NK-92 (cell line): ENCODE measurements around the gene ELK4.

ENCODE experiments used
- DNase-seq: peaks from one replicate; lab custom pipeline; 2025; ENCODE audit not compliant: unreplicated experiment; lab: John Stamatoyannopoulos, UW

Gene ELK4

DNA sequence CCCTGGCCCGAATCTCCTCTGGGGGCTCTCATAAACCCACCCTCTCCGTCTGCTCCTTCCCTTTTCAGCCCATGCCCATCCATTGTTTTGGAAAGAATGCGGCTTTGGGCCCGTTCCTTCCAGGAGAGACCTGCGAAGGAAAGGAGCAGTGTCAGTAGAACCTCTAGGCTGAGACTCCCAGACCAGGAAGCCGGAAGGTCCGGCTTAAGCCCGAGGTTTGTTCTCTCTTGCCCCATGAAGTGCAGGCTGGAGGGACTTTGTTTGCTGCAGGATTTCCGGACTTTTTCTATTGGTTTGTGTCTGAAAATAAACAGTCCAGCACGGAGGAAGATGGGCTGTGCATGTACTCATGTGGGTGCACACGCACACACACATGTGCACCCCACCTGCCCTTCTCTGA, 49.8 kb downstream of the ELK4 start:
- DNase-seq: no peak

DNA sequence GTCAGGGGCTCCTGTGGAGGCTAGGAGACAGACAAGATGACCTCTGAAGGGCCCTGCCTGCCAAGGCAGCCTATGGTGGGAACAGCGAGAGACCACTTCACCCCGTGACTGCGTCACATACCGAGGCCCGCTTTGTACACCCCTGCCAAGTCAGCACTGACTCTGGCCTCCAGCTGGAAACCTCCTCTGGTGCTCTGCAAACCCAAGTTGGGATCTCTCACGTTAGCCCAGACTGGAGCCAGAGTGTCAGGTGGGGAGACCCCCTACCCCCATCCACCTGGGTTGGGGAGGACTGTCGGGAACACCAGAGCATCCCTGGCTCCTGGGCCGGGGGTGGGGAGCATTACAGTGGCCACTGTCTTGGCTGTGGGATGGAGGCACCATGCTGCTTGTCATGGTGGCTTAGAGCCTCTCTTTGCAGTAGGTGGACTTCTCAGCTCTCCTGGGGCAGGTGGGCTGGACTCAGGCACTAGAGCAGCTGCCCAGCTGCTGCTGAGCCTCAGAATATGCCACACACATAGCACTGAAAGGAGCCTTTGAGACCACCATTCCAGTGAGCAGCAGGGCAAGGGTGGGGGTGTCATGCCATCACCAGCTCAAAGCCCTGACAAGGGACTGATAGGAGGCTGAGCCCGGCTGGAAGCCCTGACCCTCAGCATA, 50.4 kb downstream of the ELK4 start:
- no peak for DNase-seq

DNA sequence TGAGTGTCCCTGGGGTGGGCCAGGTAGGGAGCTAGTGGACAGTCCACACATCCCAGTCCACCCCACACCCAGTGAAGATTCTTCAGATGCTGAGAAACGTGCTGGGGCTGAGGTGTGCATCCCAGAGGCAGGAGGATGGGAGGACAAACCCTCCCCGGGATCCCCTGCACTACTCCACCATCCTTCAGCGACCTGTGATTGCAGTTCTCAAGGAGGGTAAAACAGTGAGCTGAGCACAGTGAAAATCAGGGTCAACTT, 51.0 kb downstream of the ELK4 start:
- DNase-seq: no peak

DNA sequence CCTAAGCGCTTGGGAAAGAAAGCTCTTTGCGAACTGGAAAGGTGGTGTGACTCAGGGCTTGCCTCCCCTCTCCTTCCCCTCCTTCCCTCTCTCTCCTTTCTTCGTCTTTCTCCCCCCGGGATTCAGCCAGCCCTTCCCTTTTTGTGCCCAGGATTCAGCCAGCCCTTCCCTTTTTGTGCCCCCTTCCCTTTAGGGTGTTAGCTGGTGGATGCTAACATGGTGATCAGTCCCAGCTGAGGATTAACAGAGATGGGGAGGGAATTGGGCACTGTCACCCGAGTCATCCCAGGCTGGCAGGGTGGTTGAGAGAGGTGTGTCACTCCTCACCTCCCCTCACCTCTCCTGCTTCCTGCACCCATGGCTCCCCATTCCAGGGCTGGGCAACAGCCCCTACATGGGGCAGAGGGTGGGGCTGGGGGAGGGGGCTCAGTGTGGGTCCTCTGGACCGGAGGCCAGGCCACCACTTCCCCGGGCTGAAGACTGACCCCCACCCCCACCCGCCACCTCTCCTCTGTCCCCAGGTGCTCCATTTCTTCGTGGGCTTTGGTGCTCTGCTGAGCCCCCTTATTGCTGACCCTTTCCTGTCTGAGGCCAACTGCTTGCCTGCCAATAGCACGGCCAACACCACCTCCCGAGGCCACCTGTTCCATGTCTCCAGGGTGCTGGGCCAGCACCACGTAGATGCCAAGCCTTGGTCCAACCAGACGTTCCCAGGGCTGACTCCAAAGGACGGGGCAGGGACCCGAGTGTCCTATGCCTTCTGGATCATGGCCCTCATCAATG, 51.5 kb downstream of the ELK4 start:
- DNase-seq: no peak

DNA sequence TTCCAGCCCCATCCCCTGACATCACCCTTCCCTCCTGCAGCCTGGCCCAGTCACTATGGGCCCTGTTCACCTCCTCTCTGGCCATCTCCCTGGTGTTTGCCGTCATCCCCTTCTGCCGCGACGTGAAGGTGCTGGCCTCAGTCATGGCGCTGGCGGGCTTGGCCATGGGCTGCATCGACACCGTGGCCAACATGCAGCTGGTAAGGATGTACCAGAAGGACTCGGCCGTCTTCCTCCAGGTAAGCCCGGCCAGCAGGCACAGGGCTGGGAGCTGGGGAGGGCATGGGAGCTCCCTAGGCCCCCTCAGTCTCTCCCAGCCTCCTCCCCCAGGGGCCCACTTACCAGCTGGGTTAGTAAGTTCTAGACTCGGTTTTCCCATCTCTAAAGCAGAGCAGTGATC, 52.1 kb downstream of the ELK4 start:
- no peak for DNase-seq

DNA sequence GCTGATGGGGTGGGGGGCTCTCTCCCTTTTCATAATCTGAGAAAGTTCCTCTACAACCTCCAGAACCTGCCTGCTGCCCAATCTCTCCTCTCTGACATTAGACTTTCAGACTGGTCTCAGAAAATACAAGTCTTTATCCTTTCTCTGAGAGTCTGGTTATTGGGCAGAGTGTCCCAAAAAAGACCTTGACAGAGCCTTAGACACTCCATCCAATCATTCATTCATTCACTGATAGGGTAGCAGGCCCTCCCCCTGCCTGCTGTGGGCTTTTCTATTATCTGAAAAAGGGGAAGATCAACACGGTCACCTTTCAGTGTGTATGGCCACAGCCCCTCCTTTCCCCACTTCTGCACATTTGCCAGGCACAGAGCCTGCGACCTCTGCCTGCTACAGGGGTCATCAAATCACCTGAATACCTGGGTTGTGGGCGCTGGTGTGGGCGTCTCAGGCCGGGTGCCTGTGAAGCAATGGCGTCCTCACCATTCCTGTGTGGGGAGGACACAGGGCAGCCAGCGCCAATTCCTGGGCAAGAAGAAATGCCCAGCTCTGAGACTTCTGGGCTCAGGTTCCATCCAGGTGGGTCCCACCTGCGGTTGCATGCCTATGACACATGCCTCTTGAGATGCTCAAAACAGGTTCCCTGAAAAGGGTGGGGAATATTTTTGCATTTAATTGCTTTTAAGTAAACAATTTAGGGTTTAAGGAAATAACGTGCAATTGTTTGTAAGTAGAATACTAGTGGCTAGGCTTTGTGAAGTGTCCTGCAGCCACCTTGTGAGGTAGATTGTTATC, 52.8 kb downstream of the ELK4 start:
- DNase-seq: no peak

DNA sequence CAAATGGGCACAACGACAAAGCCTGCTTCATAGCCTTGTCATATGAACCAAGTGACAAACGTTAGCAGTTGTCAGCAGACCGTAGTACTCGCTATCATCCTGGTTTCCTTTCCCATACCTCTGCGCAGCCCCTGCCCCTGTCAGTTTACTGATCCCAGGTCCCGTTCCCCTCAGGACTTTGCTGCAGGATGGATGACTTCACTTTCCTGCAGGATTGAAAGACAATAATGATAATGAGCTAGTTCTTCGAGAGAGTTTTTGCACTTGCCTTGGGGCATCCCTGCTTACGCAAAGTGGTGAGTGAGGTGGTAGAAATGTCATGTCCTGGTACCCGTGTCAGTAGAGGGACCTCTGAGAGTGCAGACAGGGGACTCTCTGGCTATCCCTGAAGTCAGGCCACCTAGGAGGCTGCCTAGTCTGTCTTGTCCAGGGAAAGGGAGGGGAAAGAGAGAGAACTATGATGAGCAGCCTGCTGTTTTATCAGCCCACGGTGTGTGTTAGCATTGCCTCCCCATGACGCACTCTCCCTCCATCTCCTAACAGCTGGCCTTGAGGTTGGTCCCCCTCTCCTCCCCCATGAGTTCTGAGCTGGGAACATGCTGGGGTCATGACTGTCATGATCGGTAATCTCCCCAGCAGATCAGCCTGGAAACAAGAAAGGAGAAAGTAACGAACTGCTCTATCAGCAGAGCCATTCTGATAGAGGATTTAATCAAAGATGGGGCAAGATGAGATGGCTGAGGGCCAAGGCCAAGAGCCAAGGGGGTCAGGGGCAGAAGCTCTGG, 53.7 kb downstream of the ELK4 start:
- DNase-seq: no peak

DNA sequence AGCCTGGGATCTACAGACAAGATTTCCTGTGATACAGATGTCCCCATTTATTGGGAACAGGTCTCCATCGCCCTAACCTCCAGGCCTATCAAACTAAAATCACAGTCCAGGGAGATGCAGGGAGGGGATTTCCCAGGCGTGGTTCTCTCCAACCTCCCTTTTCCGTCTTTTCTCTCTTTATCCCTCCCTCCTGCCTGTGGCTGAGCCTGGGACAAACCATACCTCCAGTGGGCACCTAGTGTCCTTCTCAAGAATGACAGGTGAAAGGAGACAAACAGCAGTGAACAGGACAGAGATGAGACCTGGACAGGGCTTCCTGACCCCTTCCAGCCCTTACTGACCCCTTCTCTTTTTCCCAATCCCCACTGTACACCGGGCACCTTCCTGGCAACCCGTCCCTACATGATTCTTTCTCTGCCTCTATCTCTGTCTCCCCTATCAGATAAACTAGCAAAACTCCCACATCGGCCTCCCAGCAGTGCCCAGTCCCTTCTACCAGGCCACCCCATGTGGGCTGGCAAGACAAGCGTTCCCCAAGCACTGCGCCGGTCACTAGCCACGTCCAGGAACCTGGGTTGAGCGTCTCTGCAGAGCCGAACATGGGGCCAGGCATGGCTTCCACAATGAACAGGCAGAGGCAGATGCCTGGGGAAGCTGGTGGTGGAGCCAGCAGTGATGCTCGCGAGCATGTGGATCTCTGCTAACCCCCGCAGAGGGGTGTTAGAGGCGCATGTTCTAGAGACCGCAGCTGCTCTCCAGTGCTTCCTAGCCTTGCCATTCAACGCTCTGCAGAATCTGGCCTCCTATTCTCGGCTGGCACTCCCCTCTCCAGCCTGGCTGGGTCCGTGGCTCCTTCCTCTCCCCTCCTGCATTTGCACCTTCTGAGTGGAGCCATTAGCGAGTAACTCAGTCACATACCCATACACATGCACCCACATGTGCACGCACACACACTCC, 54.7 kb downstream of the ELK4 start:
- no peak for DNase-seq

DNA sequence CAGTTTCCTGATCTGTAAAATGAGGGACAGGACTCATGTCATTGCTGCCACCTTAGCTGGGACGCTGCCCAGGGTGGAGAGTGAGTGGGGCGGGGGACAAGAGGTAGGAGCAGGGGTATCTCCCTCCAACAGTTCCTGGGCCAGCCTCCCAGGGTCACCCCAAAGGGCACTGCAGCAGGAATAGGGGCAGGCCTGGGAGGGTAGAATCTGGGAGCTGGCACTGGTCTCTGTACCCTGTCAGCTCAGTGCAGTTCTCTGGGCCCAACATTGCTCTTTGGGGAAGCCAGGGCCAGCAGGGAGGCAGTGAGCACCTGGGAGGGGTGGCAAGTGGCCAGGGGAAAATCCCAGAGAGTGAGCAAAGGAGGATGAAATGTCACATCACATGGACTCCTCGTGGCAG, 55.8 kb downstream of the ELK4 start:
- no peak for DNase-seq

DNA sequence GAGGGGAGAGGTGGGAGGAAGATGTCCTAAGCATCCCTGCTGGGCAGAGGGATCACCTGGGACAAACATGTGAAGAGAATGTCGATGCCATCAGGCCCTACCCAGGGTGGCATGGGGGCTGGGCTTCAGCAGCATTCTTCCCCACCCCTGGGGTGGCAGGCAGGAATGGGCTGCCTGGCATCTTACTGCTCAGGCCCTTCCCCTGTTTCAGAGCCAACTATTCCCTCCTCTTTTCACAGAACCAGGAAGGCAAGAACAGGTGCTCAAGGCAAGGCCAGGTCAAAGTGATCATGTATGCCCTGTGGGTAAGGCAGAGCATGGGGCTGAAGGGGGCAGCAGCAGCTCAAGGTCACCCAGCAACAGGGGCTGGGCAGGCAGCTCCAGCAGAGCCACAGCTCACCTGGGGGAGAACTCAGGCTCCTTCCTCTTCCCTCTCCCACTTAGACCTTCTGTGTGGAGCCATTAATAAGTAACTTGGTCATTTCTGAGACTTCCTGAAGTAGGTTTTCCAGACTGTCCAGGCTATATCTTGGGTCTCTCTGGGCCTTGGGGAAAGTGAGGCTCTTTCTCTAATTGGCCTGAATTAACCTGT, 56.4 kb downstream of the ELK4 start:
- DNase-seq: no peak

DNA sequence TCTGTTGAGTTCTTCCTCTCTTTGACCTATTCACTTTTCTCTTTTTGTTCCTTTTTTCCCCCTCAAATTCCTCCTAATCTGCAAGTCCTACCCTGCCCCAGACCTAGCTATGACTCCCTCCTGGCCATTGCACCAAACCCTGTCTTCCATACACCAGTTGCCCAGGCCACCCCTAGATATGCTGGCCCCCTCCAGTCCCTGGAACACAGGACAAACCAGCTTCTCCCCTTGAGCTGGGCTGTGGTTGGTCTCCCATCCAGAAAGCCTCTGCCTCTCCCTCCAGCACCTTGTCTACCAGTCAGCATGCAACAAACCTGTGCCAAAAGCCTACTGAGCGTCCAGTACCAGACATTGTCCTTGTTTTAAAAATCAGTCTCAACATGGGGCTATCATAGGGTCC, 59.4 kb downstream of the ELK4 start:
- no peak for DNase-seq

DNA sequence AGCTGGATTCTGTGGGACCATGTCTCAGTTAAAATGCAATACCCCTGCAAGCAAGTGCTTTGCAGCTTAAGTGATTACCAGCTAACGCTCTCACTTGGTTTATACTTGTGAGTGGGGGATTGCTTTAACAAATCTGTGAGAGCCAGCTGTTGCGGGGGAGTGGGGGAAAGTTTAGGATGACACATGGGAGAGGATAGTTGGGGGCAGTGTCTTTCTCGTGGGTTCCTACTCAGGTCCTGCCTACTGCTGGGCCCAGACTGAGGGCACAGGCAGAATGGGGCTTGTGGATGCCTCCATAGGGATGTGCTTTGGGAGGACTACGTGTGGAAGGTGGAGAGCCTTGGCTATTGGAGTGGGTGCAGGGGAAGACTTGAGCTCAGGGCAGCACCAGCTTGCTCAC, 60.1 kb downstream of the ELK4 start:
- no peak for DNase-seq

DNA sequence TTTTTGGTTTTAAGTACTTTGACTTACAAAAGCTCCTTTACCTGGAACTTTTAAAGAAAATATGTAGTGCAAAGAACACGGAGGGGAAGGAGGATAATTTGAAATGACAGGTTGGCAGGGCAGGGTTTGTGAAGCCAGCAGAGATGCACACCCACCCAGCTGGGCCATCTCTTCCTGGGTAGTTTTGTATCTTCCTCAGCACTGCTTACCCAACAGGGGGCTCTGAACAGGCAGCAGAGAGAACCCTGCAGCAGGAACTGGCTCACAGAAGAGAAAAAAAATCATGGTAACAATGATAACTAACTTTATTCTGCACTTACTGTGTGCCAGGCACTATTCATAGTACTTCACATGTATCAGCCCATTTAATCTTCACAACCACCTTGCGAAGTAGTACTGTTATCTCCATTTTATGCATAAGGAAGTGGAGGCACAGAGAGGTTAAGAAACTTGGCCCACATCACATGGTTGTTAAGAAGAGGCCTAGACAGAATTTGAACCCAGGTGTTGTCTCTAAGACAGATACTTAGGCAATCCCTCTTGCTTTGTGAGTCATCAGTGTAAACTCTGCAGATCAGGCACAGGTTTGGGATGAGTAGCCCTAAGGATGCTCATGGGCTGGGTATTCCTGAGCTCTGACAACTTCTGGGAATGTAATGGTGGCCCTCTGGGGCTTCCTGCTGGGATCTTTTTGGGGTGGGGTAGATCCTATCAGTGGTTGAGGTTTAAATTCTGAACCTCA, 60.8 kb downstream of the ELK4 start:
- no peak for DNase-seq

DNA sequence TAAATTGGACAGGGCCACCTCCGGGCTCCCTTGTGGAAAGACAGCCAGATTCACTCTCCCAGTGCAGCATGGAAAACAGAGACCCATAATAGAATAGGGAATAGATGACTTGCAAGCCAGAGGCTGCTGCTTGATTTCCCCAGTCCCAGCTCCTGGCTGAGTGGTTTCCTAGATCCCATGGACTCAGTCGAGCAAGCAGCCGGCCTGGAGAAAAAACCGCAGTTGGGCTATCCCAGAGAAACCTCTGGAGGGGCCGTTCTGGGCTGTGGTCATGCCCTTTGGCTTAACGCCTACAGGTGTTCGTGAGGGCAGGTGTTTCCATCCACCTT, 61.7 kb downstream of the ELK4 start:
- DNase-seq: no peak

DNA sequence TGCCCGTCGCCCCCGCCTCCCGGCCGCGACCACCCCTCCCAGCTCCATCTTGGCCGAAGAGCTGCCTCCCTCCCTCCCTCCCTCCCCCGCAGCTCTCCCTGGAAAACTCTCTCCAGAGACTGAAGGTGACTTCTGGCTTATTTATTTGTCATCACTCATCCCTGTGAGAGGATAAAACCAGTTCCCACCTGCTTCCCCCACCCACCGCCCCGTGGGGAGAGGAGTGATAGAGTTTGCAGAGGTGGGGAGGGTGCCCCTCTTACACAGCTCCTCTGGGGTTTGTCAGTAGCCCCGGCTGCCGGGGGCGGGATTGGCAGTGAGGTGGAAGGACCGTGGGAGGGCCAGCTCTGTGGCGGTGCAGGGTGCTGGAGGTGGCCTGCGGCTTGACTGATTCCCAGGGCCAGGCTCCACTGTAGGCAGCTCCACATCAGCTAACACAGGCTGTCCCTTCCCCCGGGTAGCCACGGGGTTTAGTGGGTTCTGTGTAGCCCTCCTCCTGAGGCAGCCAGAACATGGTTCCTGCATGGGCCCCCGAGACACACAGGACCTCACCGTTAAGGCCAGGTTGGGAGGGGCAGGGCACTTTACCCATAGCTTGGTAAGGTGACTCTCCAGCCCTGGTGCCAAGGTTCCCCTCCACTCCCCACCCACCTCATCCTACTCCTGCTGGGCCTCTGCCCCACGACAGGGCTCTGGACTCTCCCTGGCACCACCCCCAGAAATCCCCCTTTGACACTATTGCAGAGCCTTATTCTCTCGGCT, 62.2 kb downstream of the ELK4 start:
- no peak for DNase-seq

DNA sequence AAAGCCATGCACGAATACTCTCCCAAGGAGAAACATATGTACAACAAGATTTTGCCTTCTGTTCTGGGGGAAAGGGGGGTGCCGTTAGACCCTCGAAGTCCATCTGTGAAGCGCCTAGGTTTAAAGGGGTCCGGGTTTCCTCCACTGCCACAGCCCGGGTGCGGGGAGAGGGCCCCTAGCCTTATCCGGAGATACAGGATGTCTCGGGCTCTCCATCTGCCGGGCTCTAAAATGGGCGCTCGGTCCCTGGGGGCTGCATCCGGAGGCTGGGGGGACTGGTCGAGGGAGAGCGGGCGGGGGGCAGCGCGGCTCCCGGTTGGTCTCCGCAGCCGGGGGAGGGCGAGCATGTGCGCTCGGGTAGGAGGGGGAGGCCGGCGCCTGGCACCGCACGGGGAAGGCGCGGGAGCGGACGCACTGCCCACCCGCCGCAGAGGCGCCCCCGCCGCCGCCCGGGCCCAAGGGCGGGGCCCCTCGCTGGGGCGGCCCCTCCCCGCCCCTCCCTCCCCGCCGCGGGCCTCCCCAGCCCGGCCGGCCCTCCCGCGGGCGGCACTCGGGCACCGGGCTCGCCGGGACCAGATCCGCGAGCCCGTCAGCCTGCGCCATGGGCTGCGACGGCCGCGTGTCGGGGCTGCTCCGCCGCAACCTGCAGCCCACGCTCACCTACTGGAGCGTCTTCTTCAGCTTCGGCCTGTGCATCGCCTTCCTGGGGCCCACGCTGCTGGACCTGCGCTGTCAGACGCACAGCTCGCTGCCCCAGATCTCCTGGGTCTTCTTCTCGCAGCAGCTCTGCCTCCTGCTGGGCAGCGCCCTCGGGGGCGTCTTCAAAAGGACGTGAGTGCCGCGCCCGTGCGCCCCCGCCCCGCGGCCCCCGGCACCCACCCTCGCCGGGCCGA, 63.1 kb downstream of the ELK4 start:
- DNase-seq: no peak

DNA sequence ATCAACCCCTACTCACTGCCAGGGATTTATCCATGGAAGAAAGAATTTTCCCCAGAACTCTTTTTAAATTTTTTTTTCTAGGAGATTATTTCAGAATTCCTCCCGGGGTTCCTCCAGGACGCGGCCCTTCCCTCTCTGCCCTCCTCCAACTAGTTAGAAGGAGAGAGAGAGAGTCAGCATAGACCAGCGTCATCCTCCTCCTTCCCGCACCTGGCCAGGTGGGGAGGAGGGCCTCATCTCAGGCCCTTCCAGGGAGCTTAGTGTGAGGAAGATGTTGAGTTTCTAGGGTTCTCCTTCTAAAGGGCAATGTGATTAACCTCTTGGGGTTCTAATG, 63.7 kb downstream of the ELK4 start:
- DNase-seq: no peak

DNA sequence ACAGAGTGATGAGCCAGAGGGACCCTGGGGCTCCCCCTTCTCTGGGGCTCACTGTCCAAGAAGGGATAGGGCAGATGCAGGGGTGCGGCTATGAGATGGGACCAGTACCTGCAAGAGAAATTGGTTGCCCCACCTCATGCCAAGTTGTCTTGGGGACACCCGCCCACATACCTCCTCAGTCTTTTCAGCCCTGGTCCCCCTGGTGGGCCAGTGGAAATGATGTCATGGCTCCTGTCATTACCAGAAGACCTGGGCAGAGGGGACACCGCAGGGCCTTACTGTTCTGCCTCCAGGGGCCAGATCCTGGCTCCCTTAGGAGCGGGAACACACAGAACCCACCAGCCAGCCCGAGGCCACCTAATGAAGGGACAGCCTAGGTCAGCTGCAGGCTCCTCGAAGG, 64.1 kb downstream of the ELK4 start:
- no peak for DNase-seq
